ENCODE data around the gene RPS6KC1.

The RPS6KC1 gene

GRCh38 chr1:213053455-213053854, 2.4 kb downstream of the RPS6KC1 start:
- no peak for TF ChIP-seq CTCF (conservative IDR thresholded peaks at IDR 0.05; ENCODE audit: low read depth, low read length)
- no peaks in the 10 kb centered on the region; the same call in 1 of the 2 replicates for H3K79me2 ChIP-seq (ENCODE audit: insufficient read depth, low read depth)
- no peak overlapping the region for H2AFZ ChIP-seq (ENCODE audit: low read depth)
- H4K20me1 ChIP-seq (ENCODE audit: insufficient read depth) = no peaks in the 10 kb centered on the region
- H3K36me3 ChIP-seq (ENCODE audit: insufficient read depth) = no peaks in the 10 kb centered on the region
- H3K27ac ChIP-seq = no peak overlapping the region
- no peak overlapping the region for H3K4me3 ChIP-seq (IDR thresholded peaks at IDR 0.05; ENCODE audit: insufficient read depth, low read depth, low read length)
- peaks cover 29% of the 10 kb centered on the region for H3K4me1 ChIP-seq (ENCODE audit: low read depth, poor library complexity, severe bottlenecking)
- no peak overlapping the region for H3K9ac ChIP-seq
- H3K4me2 ChIP-seq = no peak overlapping the region
- no peaks in the 10 kb centered on the region for H3K27me3 ChIP-seq (ENCODE audit: insufficient read depth, low read depth)

GRCh38 chr1:213054142-213054541, 3.1 kb downstream of the RPS6KC1 start:
- no peaks in the 10 kb centered on the region for H3K36me3 ChIP-seq (ENCODE audit: insufficient read depth)
- no peak overlapping the region for H3K4me2 ChIP-seq
- H2AFZ ChIP-seq (ENCODE audit: low read depth) = no peak overlapping the region
- H3K4me1 ChIP-seq (ENCODE audit: low read depth, poor library complexity, severe bottlenecking) = peaks cover 25% of the 10 kb centered on the region
- H3K4me3 ChIP-seq (IDR thresholded peaks at IDR 0.05; ENCODE audit: insufficient read depth, low read depth, low read length) = no peak overlapping the region
- H3K27me3 ChIP-seq (ENCODE audit: insufficient read depth, low read depth) = no peaks in the 10 kb centered on the region
- no peak overlapping the region for H3K27ac ChIP-seq
- no peaks in the 10 kb centered on the region for H4K20me1 ChIP-seq (ENCODE audit: insufficient read depth)
- H3K9ac ChIP-seq = no peak overlapping the region
- no peaks in the 10 kb centered on the region; the same call in 1 of the 2 replicates for H3K79me2 ChIP-seq (ENCODE audit: insufficient read depth, low read depth)
- TF ChIP-seq CTCF (conservative IDR thresholded peaks at IDR 0.05; ENCODE audit: low read depth, low read length) = no peak

GRCh38 chr1:213054733-213055591, 3.9 kb downstream of the RPS6KC1 start:
- no peak overlapping the region for H3K9ac ChIP-seq
- no peak overlapping the region for H3K4me3 ChIP-seq (IDR thresholded peaks at IDR 0.05; ENCODE audit: insufficient read depth, low read depth, low read length)
- H2AFZ ChIP-seq (ENCODE audit: low read depth) = no peak overlapping the region
- no peaks in the 10 kb centered on the region for H4K20me1 ChIP-seq (ENCODE audit: insufficient read depth)
- no peak overlapping the region for H3K4me2 ChIP-seq
- H3K79me2 ChIP-seq (ENCODE audit: insufficient read depth, low read depth) = no peaks in the 10 kb centered on the region; the same call in 1 of the 2 replicates
- H3K4me1 ChIP-seq (ENCODE audit: low read depth, poor library complexity, severe bottlenecking) = peaks cover 20% of the 10 kb centered on the region
- H3K27ac ChIP-seq = no peak overlapping the region
- TF ChIP-seq CTCF (conservative IDR thresholded peaks at IDR 0.05; ENCODE audit: low read depth, low read length) = no peak
- no peaks in the 10 kb centered on the region for H3K27me3 ChIP-seq (ENCODE audit: insufficient read depth, low read depth)
- no peaks in the 10 kb centered on the region for H3K36me3 ChIP-seq (ENCODE audit: insufficient read depth)

- peaks cover 16% of the 10 kb centered on the region for H3K4me1 ChIP-seq (ENCODE audit: low read depth, poor library complexity, severe bottlenecking)
Measured at GRCh38 chr1:213055767-213056166, 4.7 kb downstream of the RPS6KC1 start.

More at GRCh38 chr1:213055767-213056166, 4.7 kb downstream of the RPS6KC1 start:
- H4K20me1 ChIP-seq (ENCODE audit: insufficient read depth) = no peaks in the 10 kb centered on the region
- no peak overlapping the region for H3K4me3 ChIP-seq (IDR thresholded peaks at IDR 0.05; ENCODE audit: insufficient read depth, low read depth, low read length)
- no peaks in the 10 kb centered on the region for H3K27me3 ChIP-seq (ENCODE audit: insufficient read depth, low read depth)
- no peak overlapping the region for H2AFZ ChIP-seq (ENCODE audit: low read depth)
- H3K4me2 ChIP-seq = no peak overlapping the region
- no peaks in the 10 kb centered on the region for H3K36me3 ChIP-seq (ENCODE audit: insufficient read depth)
- H3K27ac ChIP-seq = no peak overlapping the region
- H3K79me2 ChIP-seq (ENCODE audit: insufficient read depth, low read depth) = no peaks in the 10 kb centered on the region; the same call in 1 of the 2 replicates
- no peak for TF ChIP-seq CTCF (conservative IDR thresholded peaks at IDR 0.05; ENCODE audit: low read depth, low read length)
- no peak overlapping the region for H3K9ac ChIP-seq
